OCI-LY3 (cell line): ENCODE data around the gene MOSPD3.

Source experiments
- CTCF ChIP-seq: fragments of 200-600, 300-600 bp; sonication (generic); IDR thresholded peaks from 2 replicates; pipeline ENCODE4 v1.5.1; 2014; ENCODE audit warnings: antibody characterized with exemption, low read length, low read depth
- EZH2phosphoT487 ChIP-seq: fragments of 200-600 bp; shearing (Covaris generic); IDR thresholded peaks from 2 replicates; pipeline ENCODE4 v1.6.1; 2018; ENCODE audit warnings: antibody characterized with exemption, mixed run types, low read depth

- TF ChIP-seq CTCF (no peak), EZH2phosphoT487 (no peak)
Measured at GRCh38 chr7:100567031-100567730, 45.2 kb upstream of the MOSPD3 start.
